Mucosa of rectum (tissue), 2 donors: ENCODE results near the gene GOT1.

ENCODE experiments used
- H3K27ac ChIP-seq, 2 donors: one replicate each; pipeline ENCODE4 v1.7.0; 2013; ENCODE audit warnings: inconsistent platforms in 2 of 2, low read depth in 2 of 2, low read length in 2 of 2
- H3K27me3 ChIP-seq, 2 donors: one replicate each; pipeline ENCODE4 v1.7.0; 2013; ENCODE audit warnings: low read length in 2 of 2; ENCODE audit not compliant: control insufficient read depth in 2 of 2, insufficient read depth in 2 of 2
- H3K36me3 ChIP-seq, 2 donors: one replicate each; pipeline ENCODE4 v1.7.0; 2013; ENCODE audit warnings: low read length in 2 of 2; ENCODE audit not compliant: control insufficient read depth in 2 of 2, insufficient read depth in 2 of 2
- H3K4me1 ChIP-seq, 2 donors: one replicate each; pipeline ENCODE4 v1.7.0; 2013; ENCODE audit warnings: low read length in 2 of 2, mild to moderate bottlenecking in 1 of 2; ENCODE audit not compliant: control insufficient read depth in 2 of 2, insufficient read depth in 2 of 2
- H3K4me3 ChIP-seq, 2 donors: one replicate each; pipeline ENCODE4 v1.7.0; 2013; ENCODE audit warnings: low read length in 2 of 2
- H3K9ac ChIP-seq, 2 donors: one replicate each; pipeline ENCODE4 v1.7.0; 2013; ENCODE audit warnings: low read length in 2 of 2, low read depth in 1 of 2, mild to moderate bottlenecking in 1 of 2
- H3K9me3 ChIP-seq, 2 donors: one replicate each; pipeline ENCODE4 v1.7.0; 2013; ENCODE audit warnings: low read length in 2 of 2; ENCODE audit not compliant: control insufficient read depth in 2 of 2
- donor health status: healthy.
- donor health status: Normal muscosa, but diverticular disease.

The GOT1 gene

DNA sequence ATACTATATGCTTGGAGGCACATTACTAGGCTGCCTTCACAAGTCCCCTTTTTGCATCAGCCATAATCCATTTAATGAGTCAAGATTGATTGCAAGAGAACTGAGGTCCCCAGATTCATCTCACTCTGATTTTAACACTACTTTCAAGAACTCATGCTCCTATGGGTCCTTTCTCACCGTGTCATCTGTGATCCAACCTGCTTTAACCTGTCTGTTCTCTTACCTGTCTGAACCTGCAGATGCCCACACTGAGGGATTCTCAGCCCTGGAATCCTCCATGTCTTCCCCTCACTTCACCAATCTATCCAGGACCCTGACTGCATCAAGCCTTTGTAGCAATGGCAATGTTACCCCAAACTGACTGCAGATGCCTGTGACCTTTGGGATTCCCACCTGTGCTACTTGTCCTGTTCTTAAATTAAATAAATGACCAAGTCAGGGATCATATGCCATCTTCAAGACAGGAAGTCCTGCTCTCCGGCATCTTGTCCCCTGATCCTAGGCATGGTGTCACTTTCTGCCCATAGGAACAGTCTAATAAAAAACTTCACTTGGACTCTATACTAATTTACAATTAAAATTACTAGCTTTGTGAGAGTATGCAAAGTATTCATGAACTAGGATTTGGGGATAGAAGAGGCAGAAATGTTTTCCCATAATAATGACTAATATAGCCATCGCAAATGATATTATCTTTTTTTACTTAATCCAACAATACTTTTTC is 25.9 kb upstream of the GOT1 start:
- peaks cover 7 to 14% of the 10 kb centered on the region in 2 donors for H3K27me3 ChIP-seq
- H3K4me3 ChIP-seq: no peak overlapping the region
- no peaks in the 10 kb centered on the region for H3K4me1 ChIP-seq
- H3K36me3 ChIP-seq: no peaks in the 10 kb centered on the region
- no peak overlapping the region for H3K9ac ChIP-seq
- H3K27ac ChIP-seq: no peak overlapping the region
- no peaks in the 10 kb centered on the region for H3K9me3 ChIP-seq

DNA sequence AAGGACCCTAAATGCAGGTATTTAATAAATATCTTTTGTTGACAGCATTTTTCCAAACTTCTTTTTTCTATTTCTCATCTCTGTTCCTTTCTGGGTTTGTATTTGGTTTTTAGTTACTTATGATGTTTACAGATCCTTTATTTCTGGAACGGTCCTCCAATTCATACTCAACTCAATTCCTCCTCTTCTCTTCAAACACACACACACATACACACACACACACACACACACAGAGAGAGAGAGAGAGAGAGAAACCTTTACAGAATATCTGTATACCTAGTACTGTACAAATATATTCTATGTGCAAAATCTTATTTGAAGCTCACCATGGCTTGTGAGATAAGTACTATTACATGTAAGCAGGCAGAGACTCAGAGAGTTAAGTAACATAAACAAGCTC is 21.6 kb upstream of the GOT1 start:
- Histone ChIP-seq H3K27me3 (peaks cover 17% of the 10 kb centered on the region in 2 donors), H3K9ac (no peak overlapping the region), H3K36me3 (no peaks in the 10 kb centered on the region), H3K4me3 (no peak overlapping the region), H3K27ac (peak overlapping the region in 1 of 2 donors; percentile 24), H3K9me3 (no peaks in the 10 kb centered on the region), H3K4me1 (no peaks in the 10 kb centered on the region)

DNA sequence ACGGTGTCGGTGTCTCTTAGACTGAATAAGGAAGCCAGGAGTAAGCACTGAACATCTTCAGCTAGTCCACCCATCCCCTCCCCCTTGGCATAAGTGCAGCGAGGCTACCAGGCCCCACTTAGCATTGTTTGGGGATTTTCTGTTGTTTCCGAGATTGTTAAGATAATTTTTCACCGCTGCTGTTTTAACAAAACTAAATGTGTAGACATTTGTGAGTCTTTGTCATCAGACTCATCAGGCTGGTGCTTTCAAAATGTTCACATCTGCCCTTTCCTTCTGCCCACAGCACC is 21.0 kb upstream of the GOT1 start:
- Histone ChIP-seq H3K4me3 (no peak overlapping the region), H3K9ac (no peak overlapping the region), H3K4me1 (no peaks in the 10 kb centered on the region), H3K36me3 (no peaks in the 10 kb centered on the region), H3K9me3 (no peaks in the 10 kb centered on the region), H3K27me3 (peaks cover 17% of the 10 kb centered on the region in 2 donors), H3K27ac (peak overlapping the region; percentile 24 to 53)

DNA sequence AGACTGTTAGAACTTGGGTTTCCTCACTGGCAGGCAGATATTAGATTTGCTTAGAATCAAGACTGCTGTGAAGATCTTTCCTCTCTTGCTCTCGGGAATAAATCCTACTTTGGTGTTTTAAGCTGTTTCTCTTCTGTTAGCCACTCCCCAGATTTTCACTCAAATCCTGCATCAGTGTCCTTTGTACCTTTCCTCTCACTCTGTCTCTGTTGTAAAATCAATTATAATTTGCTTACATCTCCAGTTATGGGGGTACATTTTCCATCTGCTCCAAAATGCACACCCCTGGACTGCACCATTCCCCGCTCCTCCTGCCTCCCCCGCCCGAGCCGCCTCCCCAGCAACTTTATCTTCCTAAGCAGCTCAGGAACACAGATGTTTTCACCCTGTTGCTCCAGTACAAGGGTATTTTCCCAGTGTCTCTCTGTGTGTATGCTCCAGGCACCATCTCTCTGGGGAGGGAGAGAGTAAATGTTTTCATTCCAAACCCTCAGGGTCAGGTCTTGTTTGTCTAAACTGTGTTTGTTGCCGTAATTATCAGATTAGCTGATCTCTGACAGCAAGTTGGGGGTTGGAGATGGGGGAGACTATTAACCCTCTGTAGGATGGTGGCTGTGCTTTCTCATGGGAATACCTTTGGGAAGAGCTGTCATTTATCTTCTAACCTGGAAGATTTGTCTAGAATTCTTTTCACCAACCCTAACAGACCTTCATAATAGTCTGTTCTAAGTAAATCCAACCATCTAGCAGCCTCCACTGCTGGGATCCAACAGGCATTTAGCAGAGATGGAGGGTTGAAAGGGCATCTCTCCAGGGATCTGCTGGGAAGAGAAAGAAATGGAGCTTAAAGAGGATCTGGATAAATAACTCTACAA is 20.4 kb upstream of the GOT1 start:
- Histone ChIP-seq H3K9ac (no peak overlapping the region), H3K27me3 (peaks cover 13 to 15% of the 10 kb centered on the region in 2 donors), H3K4me3 (no peak overlapping the region)

DNA sequence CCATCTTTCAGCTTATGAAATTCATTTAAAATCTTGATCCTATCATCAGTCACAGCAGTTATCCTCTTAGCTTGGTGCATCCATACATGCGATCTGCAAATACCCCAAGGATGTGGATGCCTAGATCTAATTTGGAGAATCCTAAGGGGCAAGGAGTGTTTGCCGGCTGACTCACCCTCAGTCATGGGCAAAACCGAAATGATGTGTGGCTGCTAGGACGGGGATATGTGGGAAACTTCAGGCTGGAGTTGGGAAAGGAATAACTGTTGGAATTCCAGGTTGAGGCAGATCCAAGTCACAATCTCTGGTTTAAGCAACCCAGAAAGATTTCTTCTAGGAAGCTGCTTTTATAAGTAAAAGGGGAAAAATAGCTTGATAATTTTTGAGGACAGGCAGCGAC is 19.7 kb upstream of the GOT1 start:
- Histone ChIP-seq H3K9ac (no peak overlapping the region), H3K9me3 (no peaks in the 10 kb centered on the region), H3K27ac (peak overlapping the region; percentile 53 to 69)

More for the DNA sequence above, 20.4 kb upstream of the GOT1 start:
- peak overlapping the region; percentile 53 to 69 for H3K27ac ChIP-seq
- no peaks in the 10 kb centered on the region for H3K36me3 ChIP-seq
- H3K4me1 ChIP-seq: no peaks in the 10 kb centered on the region
- H3K9me3 ChIP-seq: no peaks in the 10 kb centered on the region

DNA sequence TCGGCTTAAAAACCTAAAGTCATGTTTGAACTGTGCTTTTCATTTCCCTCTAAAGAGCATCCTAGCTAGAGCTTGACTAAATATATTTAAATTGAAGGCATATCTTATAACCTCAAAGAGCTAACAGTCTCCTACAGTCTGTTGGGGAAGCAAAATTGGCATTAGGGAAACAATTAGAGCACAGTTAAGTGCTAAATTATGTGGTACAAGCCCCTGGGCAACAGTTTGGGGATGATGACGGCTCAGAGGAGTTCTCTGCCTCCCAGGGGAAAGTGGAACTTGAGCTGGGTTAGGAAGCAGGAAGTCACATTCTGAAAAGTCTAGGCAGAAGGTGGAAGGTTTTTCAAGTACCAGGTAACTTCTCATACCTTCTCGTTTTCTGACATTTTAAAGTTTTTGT is 18.6 kb upstream of the GOT1 start:
- no peaks in the 10 kb centered on the region for H3K9me3 ChIP-seq

More for the DNA sequence above, 19.7 kb upstream of the GOT1 start:
- Histone ChIP-seq H3K4me1 (no peaks in the 10 kb centered on the region), H3K36me3 (no peaks in the 10 kb centered on the region), H3K4me3 (no peak overlapping the region), H3K27me3 (peaks cover 13 to 15% of the 10 kb centered on the region in 2 donors)

DNA sequence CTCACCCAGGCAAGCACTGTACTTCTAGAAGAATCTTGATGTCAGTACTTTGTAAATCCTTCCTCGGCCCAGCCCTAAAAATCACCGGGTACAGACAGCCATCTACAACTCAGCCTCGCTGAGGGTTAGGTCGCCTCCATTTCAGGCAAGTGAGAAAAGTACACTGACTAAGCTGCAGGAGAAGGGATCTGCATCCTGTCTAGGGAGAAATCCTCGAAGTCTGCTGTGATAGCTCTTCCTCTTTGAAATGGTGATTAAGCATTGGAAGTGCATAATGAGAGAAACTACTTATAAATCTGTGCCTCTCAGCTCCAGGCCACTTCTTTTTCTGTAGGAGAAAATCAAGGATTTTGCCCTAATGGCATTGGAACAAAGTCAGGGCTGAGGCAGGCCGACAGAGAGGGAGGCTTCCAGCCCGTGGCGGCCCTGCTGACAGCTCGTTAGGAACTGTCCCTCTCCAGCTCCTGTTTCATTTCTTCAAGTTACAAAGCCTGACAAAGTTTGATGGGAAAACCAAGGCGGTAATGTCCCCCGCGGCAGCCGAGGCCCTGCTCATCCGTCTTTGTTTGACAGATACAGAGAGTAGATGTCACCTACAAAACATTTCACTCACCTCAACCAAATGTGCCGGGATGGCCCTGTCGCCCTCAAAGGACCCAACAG is 14.1 kb upstream of the GOT1 start:
- Histone ChIP-seq H3K4me1 (no peaks in the 10 kb centered on the region), H3K36me3 (no peaks in the 10 kb centered on the region), H3K9ac (no peak overlapping the region), H3K27me3 (peaks cover 0 to 8% of the 10 kb centered on the region in 2 donors), H3K27ac (no peak overlapping the region), H3K4me3 (no peak overlapping the region), H3K9me3 (no peaks in the 10 kb centered on the region)

More for the DNA sequence above, 18.6 kb upstream of the GOT1 start:
- Histone ChIP-seq H3K27me3 (peaks cover 11 to 15% of the 10 kb centered on the region in 2 donors), H3K27ac (peak overlapping the region; percentile 8 to 38), H3K4me3 (no peak overlapping the region), H3K36me3 (no peaks in the 10 kb centered on the region), H3K9ac (no peak overlapping the region), H3K4me1 (no peaks in the 10 kb centered on the region)

DNA sequence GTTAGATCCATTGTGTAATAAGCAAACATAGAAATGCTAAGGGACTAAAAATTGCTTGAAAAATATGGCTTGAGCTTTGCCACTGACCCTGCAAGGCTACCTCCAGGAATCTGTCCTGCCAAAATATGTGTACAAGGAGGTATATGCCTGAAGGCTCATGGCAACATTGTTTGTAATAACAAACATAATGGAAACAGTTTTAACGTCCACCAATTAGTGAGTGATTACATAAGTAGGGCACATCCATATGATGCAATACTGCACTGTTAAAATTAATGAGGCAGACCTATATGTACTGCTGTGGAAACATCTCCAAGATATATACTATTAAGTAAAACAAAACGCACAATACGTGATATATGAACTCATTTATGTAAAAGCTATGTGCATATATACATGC is 13.1 kb upstream of the GOT1 start:
- no peak overlapping the region for H3K9ac ChIP-seq
- no peak overlapping the region for H3K4me3 ChIP-seq
- H3K36me3 ChIP-seq: no peaks in the 10 kb centered on the region
- H3K9me3 ChIP-seq: no peaks in the 10 kb centered on the region
- H3K4me1 ChIP-seq: no peaks in the 10 kb centered on the region
- H3K27me3 ChIP-seq: peaks cover 0 to under 1% of the 10 kb centered on the region in 2 donors
- no peak overlapping the region for H3K27ac ChIP-seq

DNA sequence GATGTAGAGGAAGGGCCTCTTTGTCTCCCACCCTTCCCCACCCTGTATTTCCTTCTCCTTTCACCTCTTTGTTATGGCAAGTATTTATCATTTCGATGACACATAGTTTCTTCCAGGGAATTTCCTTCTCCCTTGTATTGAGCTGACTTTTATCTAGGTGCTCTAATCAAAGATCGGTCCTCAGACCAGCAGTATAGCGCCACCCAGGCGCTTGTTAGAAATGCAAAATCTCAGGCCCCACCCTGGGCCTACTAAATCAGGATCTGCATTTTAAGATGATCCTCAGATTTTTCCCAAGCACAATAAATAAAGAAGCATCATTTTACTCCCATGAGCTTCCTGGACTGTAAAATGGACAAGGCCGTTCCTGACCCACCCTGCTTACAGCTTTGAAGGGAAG is 12.0 kb upstream of the GOT1 start:
- Histone ChIP-seq H3K4me1 (no peaks in the 10 kb centered on the region), H3K9me3 (no peaks in the 10 kb centered on the region), H3K36me3 (no peaks in the 10 kb centered on the region), H3K9ac (no peak overlapping the region), H3K4me3 (no peak overlapping the region), H3K27ac (no peak overlapping the region), H3K27me3 (no peaks in the 10 kb centered on the region)

DNA sequence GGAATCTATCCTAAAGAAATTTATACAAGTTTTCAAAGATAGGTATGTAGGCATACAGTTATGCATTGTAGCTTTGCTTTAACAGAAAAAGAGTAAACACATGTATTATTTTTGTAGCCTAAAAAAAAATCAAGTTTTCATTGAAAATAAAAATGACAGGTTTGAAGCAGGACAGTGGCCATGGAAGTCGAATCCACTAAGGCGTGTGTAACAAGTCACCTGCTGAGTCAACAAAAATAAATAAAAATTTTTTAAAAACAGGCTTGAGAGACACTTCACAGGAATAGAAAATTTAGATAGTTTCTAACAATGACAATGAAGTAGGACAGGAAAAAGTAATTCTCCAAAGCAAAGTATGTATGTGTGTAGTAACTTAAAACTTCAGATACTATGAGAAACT is 8.5 kb upstream of the GOT1 start:
- Histone ChIP-seq H3K27ac (no peak overlapping the region), H3K4me1 (peaks cover 0 to 4% of the 10 kb centered on the region in 2 donors), H3K4me3 (no peak overlapping the region), H3K9ac (no peak overlapping the region), H3K27me3 (no peaks in the 10 kb centered on the region), H3K36me3 (no peaks in the 10 kb centered on the region), H3K9me3 (no peaks in the 10 kb centered on the region)
